B cell (primary cell): ENCODE results near the gene CEMIP.
"Not testable (repeated sequence)": the region's sequence is repeated elsewhere in the genome, so short reads cannot be mapped to it uniquely, and the experiment has no call there.

Source experiments
- EZH2 ChIP-seq: IDR thresholded peaks from 2 replicates; pipeline ENCODE4 v1.6.1; 2012; ENCODE audit warnings: borderline replicate concordance, low read depth, mild to moderate bottlenecking, moderate library complexity, low read length; ENCODE audit not compliant: insufficient read depth, poor library complexity, severe bottlenecking
- TF ChIP-seq, protein P1 (sequence below): fragments of 200-600 bp; IDR thresholded peaks from one replicate; pipeline ENCODE4 v1.8.0; 2022; ENCODE audit warnings: antibody characterized with exemption, mild to moderate bottlenecking

DNA sequence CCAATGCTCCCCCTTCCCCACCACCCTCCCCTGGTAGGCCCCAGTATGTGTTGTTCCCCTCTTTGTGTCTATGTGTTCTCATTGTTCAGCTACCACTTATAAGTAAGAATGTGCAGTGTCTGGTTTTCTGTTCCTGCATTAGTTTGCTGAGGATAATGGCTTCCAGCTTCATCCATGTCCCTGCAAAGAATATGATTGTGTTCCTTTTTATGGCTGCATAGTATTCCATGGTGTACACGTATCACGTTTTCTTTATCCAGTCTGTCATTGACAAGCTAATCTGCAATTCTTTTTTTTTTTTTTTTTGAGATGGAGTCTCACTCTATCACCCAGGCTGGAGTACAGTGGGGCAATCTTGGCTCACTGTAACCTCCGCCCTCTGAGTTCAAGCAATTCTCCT is 15.9 kb upstream of the CEMIP start:
- TF ChIP-seq, protein P1, sequence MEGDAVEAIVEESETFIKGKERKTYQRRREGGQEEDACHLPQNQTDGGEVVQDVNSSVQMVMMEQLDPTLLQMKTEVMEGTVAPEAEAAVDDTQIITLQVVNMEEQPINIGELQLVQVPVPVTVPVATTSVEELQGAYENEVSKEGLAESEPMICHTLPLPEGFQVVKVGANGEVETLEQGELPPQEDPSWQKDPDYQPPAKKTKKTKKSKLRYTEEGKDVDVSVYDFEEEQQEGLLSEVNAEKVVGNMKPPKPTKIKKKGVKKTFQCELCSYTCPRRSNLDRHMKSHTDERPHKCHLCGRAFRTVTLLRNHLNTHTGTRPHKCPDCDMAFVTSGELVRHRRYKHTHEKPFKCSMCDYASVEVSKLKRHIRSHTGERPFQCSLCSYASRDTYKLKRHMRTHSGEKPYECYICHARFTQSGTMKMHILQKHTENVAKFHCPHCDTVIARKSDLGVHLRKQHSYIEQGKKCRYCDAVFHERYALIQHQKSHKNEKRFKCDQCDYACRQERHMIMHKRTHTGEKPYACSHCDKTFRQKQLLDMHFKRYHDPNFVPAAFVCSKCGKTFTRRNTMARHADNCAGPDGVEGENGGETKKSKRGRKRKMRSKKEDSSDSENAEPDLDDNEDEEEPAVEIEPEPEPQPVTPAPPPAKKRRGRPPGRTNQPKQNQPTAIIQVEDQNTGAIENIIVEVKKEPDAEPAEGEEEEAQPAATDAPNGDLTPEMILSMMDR, result not testable (repeated sequence)
- not testable (repeated sequence) for TF ChIP-seq EZH2
